Type B pancreatic cell (in vitro differentiated cells): ENCODE data around the gene TNFAIP1. TPM values are rescaled to one million over a fixed set of nuclear protein-coding genes. Genes with fewer than 3 reads are reported as not detected.

Experiments used
- DNase-seq: peaks from one replicate; pipeline ENCODE4 v3.0.0; 2021; ENCODE audit warnings: mixed read lengths; ENCODE audit not compliant: unreplicated experiment; ENCODE audit errors: extremely low spot score
- H3K27ac Mint-ChIP-seq: 2 replicates; pipeline ENCODE4 v1.8.0; 2021; ENCODE audit warnings: mild to moderate bottlenecking, mixed read lengths
- H3K27me3 Mint-ChIP-seq: 2 replicates; pipeline ENCODE4 v1.8.0; 2021; ENCODE audit warnings: mixed read lengths
- H3K36me3 Mint-ChIP-seq: 2 replicates; pipeline ENCODE4 v1.8.0; 2021; ENCODE audit warnings: mixed read lengths
- H3K4me1 Mint-ChIP-seq: one replicate; pipeline ENCODE4 v1.8.0; 2021; ENCODE audit warnings: mixed read lengths; ENCODE audit not compliant: unreplicated experiment
- H3K4me3 Mint-ChIP-seq: 2 replicates; pipeline ENCODE4 v1.8.0; 2021; ENCODE audit warnings: mild to moderate bottlenecking, mixed read lengths
- H3K9me3 Mint-ChIP-seq: 2 replicates; pipeline ENCODE4 v1.8.0; 2021; ENCODE audit warnings: mixed read lengths
- CTCF ChIP-seq: fragments of 200-600 bp; sonication (generic); conservative IDR thresholded peaks from 2 replicates; pipeline ENCODE4 v1.5.0; 2021; ENCODE audit warnings: antibody characterized with exemption, mild to moderate bottlenecking
- total RNA-seq: library from RNA; stranded (reverse); gene quantifications from 2 replicates; pipeline ENCODE4 v1.2.1, GENCODE V29; 2021; ENCODE audit warnings: low replicate concordance

Gene TNFAIP1
- total RNA-seq, 1 donor from 2014 or later = 37.8 TPM

- no peak for TF ChIP-seq CTCF
- H3K9me3 Mint-ChIP-seq = no peaks in the 10 kb centered on the region
- peaks cover 13% of the 10 kb centered on the region for H3K4me1 Mint-ChIP-seq
- no peaks in the 10 kb centered on the region for H3K36me3 Mint-ChIP-seq
- DNase-seq = no peak
- no peak overlapping the region for H3K27ac Mint-ChIP-seq
- no peaks in the 10 kb centered on the region for H3K27me3 Mint-ChIP-seq
- no peak overlapping the region for H3K4me3 Mint-ChIP-seq
Measured at GRCh38 chr17:28339431-28339830, 3.9 kb downstream of the TNFAIP1 start.

DNA sequence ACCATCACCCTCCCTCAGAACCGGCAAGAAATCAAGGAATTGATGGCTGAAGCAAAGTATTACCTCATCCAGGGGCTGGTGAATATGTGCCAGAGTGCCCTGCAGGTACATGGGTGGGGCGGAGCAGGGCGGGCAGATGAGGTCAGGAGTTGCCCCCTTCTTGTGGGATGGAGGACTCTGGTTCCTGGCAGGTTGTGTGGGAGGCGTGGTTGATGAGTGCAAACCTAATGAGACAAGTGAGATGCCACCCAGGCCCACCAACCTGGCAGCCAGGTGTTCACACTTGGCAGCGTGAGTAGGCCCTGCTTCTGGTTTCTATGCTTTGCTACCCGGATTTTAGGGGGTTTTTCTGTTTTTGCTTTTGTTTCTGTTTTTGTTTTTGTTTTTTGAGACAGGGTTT is 4.8 kb downstream of the TNFAIP1 start:
- Mint-ChIP-seq H3K4me1 (peaks cover 5% of the 10 kb centered on the region), H3K27ac (no peak overlapping the region), H3K27me3 (no peaks in the 10 kb centered on the region), H3K4me3 (no peak overlapping the region), H3K36me3 (no peaks in the 10 kb centered on the region), H3K9me3 (no peaks in the 10 kb centered on the region)
- TF ChIP-seq CTCF = no peak
- DNase-seq = no peak

DNA sequence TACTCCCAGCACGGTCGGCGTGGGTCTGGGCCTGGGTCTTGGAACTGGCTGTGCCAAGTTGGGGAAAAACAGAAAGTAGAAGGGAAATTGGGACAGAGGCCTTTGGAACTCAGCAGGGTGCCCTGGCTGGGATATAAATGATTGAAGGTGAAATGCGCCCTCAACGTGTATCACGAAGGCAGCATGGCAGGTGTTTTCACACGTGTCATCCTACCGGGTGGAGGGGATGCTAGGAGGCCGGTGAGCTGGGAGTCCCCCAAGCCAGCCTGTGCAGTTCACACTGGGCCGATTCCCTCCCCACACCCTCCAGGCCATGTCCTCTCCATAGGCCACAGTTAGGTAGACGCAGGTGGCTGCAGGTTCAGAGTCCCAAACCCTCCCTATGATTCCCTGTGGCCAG is 6.0 kb downstream of the TNFAIP1 start:
- Mint-ChIP-seq H3K4me1 (peaks cover 5% of the 10 kb centered on the region), H3K36me3 (no peaks in the 10 kb centered on the region), H3K27ac (no peak overlapping the region), H3K27me3 (no peaks in the 10 kb centered on the region), H3K9me3 (no peaks in the 10 kb centered on the region), H3K4me3 (no peak overlapping the region)
- no peak for DNase-seq
- TF ChIP-seq CTCF = no peak

DNA sequence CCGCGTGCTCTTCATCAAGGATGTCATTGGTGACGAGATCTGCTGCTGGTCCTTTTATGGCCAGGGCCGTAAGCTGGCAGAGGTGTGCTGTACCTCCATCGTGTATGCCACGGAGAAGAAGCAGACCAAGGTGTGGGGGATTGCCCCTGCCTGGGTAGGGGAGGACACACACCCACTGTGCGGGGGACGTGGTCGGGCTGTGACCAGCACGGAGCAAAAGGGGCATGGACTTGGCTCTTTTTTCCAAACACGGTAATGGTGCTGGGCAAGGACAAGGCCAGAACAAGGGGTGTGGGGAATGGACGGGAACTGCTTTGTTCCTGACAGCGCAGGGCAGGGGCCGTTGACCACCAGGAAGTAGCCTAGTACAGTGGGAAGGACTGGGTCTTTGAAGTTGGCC is 6.8 kb downstream of the TNFAIP1 start:
- no peak overlapping the region for H3K27ac Mint-ChIP-seq
- no peak for TF ChIP-seq CTCF
- H3K27me3 Mint-ChIP-seq = no peaks in the 10 kb centered on the region
- no peak for DNase-seq
- no peaks in the 10 kb centered on the region for H3K4me1 Mint-ChIP-seq
- no peaks in the 10 kb centered on the region for H3K9me3 Mint-ChIP-seq
- H3K4me3 Mint-ChIP-seq = no peak overlapping the region
- no peaks in the 10 kb centered on the region for H3K36me3 Mint-ChIP-seq

DNA sequence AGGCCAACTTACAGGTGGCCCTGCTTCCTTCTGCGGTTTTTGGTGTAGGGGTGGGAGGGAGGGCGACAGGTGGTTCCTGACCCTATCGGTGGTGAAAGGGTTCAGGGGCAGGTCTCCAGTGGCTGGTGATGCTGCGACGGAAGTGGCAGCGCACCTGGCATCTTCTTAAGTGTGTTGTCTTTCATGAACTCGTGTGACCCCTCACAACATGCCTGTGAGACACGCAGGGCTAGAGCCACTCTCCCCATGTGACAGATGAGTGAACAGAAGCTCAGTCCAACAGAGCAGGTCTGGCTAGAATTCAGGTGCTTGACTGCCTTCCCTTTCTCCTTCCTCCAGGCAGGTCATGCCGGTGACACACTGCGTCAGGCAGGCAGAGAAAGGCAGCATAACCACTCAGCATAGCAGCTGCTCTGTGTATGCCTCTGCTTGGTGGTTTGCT is 8.0 kb downstream of the TNFAIP1 start:
- Mint-ChIP-seq H3K27me3 (no peaks in the 10 kb centered on the region), H3K36me3 (no peaks in the 10 kb centered on the region), H3K4me1 (no peaks in the 10 kb centered on the region), H3K4me3 (no peak overlapping the region), H3K9me3 (no peaks in the 10 kb centered on the region), H3K27ac (peak overlapping the region; percentile 79)
- DNase-seq = no peak
- TF ChIP-seq CTCF = no peak

- Mint-ChIP-seq H3K27ac (peak overlapping the region; percentile 79), H3K9me3 (no peaks in the 10 kb centered on the region), H3K36me3 (no peaks in the 10 kb centered on the region), H3K4me1 (no peaks in the 10 kb centered on the region), H3K27me3 (no peaks in the 10 kb centered on the region), H3K4me3 (no peak overlapping the region)
- TF ChIP-seq CTCF = no peak
- no peak for DNase-seq
Measured at GRCh38 chr17:28344011-28344410, 8.4 kb downstream of the TNFAIP1 start.
